HG03378 (cell line): ENCODE results near the gene SDC1.
A peak's percentile ranks its signal among the peaks of the same experiment; 100 is the strongest.

Source experiments
- ATAC-seq: cut with Tn5 transposase; IDR thresholded peaks from one replicate; pipeline ENCODE4 v1.9.1; 2021; ENCODE audit warnings: mild to moderate bottlenecking, moderate library complexity; ENCODE audit not compliant: unreplicated experiment

SDC1 gene

DNA sequence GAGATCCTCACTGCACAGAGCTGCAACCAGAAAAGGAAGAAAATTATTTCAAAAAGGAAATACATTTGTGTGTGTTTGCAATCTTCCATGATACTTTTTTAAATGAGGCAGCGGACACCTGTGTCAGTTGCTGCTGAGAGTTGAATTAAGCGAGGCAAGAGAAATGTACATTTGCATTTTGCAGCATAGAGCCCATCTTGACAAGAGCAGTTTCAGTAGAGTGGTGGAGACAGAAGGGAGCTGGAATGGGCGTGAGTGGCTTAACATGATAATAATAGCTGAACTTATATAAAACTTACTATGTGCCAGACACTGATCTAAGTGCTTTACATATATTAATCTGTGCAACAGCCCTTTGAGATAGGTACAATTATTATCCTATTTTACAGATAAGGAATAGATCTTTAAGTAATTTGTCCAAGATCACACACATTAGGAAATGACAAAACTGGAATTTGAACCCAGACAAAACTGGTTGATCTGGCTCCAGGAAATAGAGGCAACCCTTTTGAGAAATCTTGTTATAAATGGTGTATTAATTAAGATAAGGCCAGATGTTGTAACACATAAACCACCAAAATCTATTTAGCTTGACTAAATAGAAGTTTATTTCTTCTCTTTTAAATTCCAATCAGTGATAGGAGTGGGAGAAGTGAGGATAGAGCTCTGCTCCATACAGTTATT, 68.7 kb downstream of the SDC1 start:
- ATAC-seq = no peak

- no peak for ATAC-seq
Measured at GRCh38 chr2:20153131-20153851, 71.6 kb downstream of the SDC1 start.

DNA sequence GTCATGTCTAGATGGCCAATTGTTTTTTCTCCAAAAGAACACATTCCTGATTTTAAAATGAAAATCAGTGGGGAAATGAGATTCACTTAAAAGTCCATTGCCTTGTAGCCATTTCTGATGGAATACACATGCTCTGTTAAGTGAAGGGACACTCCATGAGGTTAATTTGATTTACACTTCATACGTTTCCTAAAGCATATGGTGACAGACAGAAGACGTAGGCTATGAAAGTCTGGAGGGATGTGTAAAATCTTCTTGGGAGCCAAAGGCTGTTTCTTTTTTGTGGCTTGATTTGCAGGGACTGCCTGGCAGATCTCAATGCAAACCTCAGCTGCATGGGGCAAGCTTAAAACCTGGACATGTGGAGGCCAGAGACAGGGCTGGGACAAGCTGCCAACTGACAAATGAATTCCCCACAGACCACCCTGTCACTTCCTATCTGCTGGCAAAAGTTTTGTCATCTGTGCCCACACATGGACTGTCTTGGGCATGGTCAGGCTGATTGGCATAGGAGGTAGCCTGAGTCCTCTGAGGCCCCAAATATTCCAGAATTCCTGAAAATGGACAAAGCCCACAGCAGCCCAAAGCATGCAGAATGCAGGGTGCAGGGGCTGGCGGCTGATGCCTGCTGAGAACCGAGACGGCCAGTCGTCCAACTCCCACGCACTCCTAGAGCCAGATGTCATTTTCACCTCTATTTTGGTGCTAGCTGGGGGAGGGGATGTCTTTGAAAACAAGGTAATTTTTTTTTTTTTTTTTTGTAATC, 73.9 kb downstream of the SDC1 start:
- peak; percentile 63 for ATAC-seq
